CD4-positive, alpha-beta T cell treated with Interleukin-17A for 4 hours (primary cell): Measurements from ENCODE around the gene SOCS6.
A peak's percentile ranks its signal among the peaks of the same experiment; 100 is the strongest.
"Not testable (repeated sequence)": the region's sequence is repeated elsewhere in the genome, so short reads cannot be mapped to it uniquely, and the experiment has no call there.

Experiments used
- DNase-seq: peaks from one replicate; pipeline ENCODE4 v3.0.0-alpha.2; 2020; ENCODE audit warnings: mixed read lengths

Gene SOCS6

GRCh38 chr18:70288851-70289328, at the start of gene SOCS6:
SOCS6 (plus strand) TSS chr18:70289045; CDS start chr18:70324669, 35,624 bp downstream.
- DNase-seq = peak; percentile 45

GRCh38 chr18:70243131-70243929, 45.5 kb upstream of the SOCS6 start:
- no peak for DNase-seq

GRCh38 chr18:70246061-70246466, 42.8 kb upstream of the SOCS6 start:
- DNase-seq = no peak

- no peak for DNase-seq
These were observed 39.7 kb upstream of the SOCS6 start for GRCh38 chr18:70249118-70249517.

- not testable (repeated sequence) for DNase-seq
These were observed 39.0 kb upstream of the SOCS6 start for GRCh38 chr18:70249861-70250260.

GRCh38 chr18:70250781-70251180, 38.1 kb upstream of the SOCS6 start:
- DNase-seq = no peak

GRCh38 chr18:70256184-70256583, 32.7 kb upstream of the SOCS6 start:
- DNase-seq = no peak

GRCh38 chr18:70256994-70257393, 31.9 kb upstream of the SOCS6 start:
- DNase-seq = no peak

GRCh38 chr18:70258243-70258642, 30.6 kb upstream of the SOCS6 start:
- DNase-seq = no peak

- no peak for DNase-seq
These were observed 28.2 kb upstream of the SOCS6 start for GRCh38 chr18:70260683-70261082.

GRCh38 chr18:70261141-70261788, 27.6 kb upstream of the SOCS6 start:
- DNase-seq = no peak

GRCh38 chr18:70263336-70263735, 25.5 kb upstream of the SOCS6 start:
- no peak for DNase-seq

- no peak for DNase-seq
These were observed 17.1 kb upstream of the SOCS6 start for GRCh38 chr18:70271742-70272141.

GRCh38 chr18:70273021-70273420, 15.8 kb upstream of the SOCS6 start:
- DNase-seq = no peak

GRCh38 chr18:70276416-70277191, 12.2 kb upstream of the SOCS6 start:
- no peak for DNase-seq

GRCh38 chr18:70279470-70279869, 9.4 kb upstream of the SOCS6 start:
- no peak for DNase-seq

- no peak for DNase-seq
These were observed 8.6 kb upstream of the SOCS6 start for GRCh38 chr18:70280007-70280925.

GRCh38 chr18:70284976-70285620, 3.7 kb upstream of the SOCS6 start:
- DNase-seq = no peak

- DNase-seq = no peak
These were observed 1.1 kb upstream of the SOCS6 start for GRCh38 chr18:70287731-70288130.

- no peak for DNase-seq
These were observed 534 bp upstream of the SOCS6 start for GRCh38 chr18:70288171-70288850.
